Stimulated activated CD4-positive, alpha-beta T cell treated with anti-CD3 and anti-CD28 coated beads, TNF-alpha, amount 100 ng/mL, for 24 hours (primary cell): ENCODE data around the gene CYP1B1.
"Not testable (repeated sequence)": the region's sequence is repeated elsewhere in the genome, so short reads cannot be mapped to it uniquely, and the experiment has no call there.

Experiments used
- DNase-seq, 3 experiments: peaks; one replicate each; pipeline ENCODE4 v3.0.0-alpha.2; 2020; ENCODE audit warnings: low read depth in 3 of 3

The CYP1B1 gene

GRCh38 chr2:38099099-38100028 lies 23.4 kb upstream of the CYP1B1 start:
- no peak for DNase-seq

- no peak for DNase-seq
Measured at GRCh38 chr2:38098421-38099098, 22.6 kb upstream of the CYP1B1 start.

GRCh38 chr2:38097988-38098385 lies 22.0 kb upstream of the CYP1B1 start:
- DNase-seq, result no peak

GRCh38 chr2:38097258-38097987 lies 21.5 kb upstream of the CYP1B1 start:
- DNase-seq, result no peak

GRCh38 chr2:38095996-38096861 lies 20.3 kb upstream of the CYP1B1 start:
- no peak for DNase-seq

- DNase-seq, result no peak
Measured at GRCh38 chr2:38095079-38095995, 19.4 kb upstream of the CYP1B1 start.

GRCh38 chr2:38093527-38094165 lies 17.7 kb upstream of the CYP1B1 start:
- DNase-seq, result no peak

- no peak for DNase-seq
Measured at GRCh38 chr2:38092196-38092902, 16.4 kb upstream of the CYP1B1 start.

GRCh38 chr2:38091760-38092159 lies 15.8 kb upstream of the CYP1B1 start:
- DNase-seq, result no peak

GRCh38 chr2:38090928-38091327 lies 15.0 kb upstream of the CYP1B1 start:
- DNase-seq, result no peak

GRCh38 chr2:38090212-38090611 lies 14.3 kb upstream of the CYP1B1 start:
- DNase-seq, result not testable (repeated sequence)

- not testable (repeated sequence) for DNase-seq
Measured at GRCh38 chr2:38085998-38086698, 10.2 kb upstream of the CYP1B1 start.

- DNase-seq, result not testable (repeated sequence)
Measured at GRCh38 chr2:38084556-38084955, 8.6 kb upstream of the CYP1B1 start.

GRCh38 chr2:38082727-38083126 lies 6.8 kb upstream of the CYP1B1 start:
- DNase-seq, result not testable (repeated sequence)

GRCh38 chr2:38080346-38080745 lies 4.4 kb upstream of the CYP1B1 start:
- DNase-seq, result no peak

GRCh38 chr2:38079116-38080052 lies 3.4 kb upstream of the CYP1B1 start:
- no peak for DNase-seq

- no peak for DNase-seq
Measured at GRCh38 chr2:38077431-38077769, 1.4 kb upstream of the CYP1B1 start.
